Mesothelial cell of epicardium (in vitro differentiated cells): ENCODE data around the gene AHRR. TPM values are rescaled to one million over a fixed set of nuclear protein-coding genes. Genes with fewer than 3 reads are reported as not detected.

Experiments
- DNase-seq, 2 experiments: peaks; one replicate each; pipeline ENCODE4 v3.0.0; 2021; ENCODE audit warnings: low spot score in 2 of 2; ENCODE audit not compliant: unreplicated experiment in 2 of 2
- H3K27ac Mint-ChIP-seq: 2 replicates; pipeline ENCODE4 v1.8.0; 2021; ENCODE audit warnings: mixed read lengths
- H3K27me3 Mint-ChIP-seq: 2 replicates; pipeline ENCODE4 v1.8.0; 2021; ENCODE audit warnings: low read depth, mixed read lengths
- H3K36me3 Mint-ChIP-seq: 2 replicates; pipeline ENCODE4 v1.8.0; 2021; ENCODE audit warnings: mixed read lengths
- H3K4me1 Mint-ChIP-seq: 2 replicates; pipeline ENCODE4 v1.8.0; 2021; ENCODE audit warnings: mixed read lengths
- H3K4me3 Mint-ChIP-seq: 2 replicates; pipeline ENCODE4 v1.8.0; 2021; ENCODE audit warnings: mild to moderate bottlenecking, moderate library complexity, mixed read lengths
- H3K9me3 Mint-ChIP-seq: 2 replicates; pipeline ENCODE4 v1.8.0; 2021; ENCODE audit warnings: mixed read lengths
- CTCF ChIP-seq: fragments of 200-600 bp; sonication (generic); IDR thresholded peaks from one replicate; pipeline ENCODE4 v1.5.0; 2021; ENCODE audit warnings: antibody characterized with exemption; ENCODE audit not compliant: unreplicated experiment
- total RNA-seq: library from RNA; stranded (reverse); gene quantifications from 3 replicates; pipeline ENCODE4 v1.2.1, GENCODE V29; 2021

The AHRR gene
- total RNA-seq, 1 donor from 2014 or later = 12.7 TPM

DNA sequence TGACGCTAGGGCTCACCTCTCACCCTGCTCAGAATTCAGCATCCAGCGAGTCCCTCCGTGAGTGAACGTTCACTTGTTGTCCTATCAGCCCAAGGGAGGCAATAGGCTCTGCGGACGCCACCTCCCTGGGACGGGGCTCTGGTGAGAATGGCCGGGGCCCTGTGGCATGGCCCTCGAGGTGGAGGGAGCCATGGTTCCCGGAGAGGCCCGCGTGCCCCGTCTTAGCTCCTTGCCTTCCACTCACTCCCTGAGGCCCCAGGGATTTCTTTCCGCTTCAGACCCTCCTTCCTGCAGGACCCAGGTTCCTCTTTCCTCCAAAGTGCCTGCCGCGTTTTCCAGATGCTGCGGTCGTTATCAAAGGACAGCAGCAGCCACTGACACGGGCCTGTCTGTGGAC lies 142.9 kb downstream of the AHRR start:
- TF ChIP-seq CTCF = no peak
- no peak for DNase-seq
- Mint-ChIP-seq H3K4me3 (no peak overlapping the region), H3K27me3 (no peaks in the 10 kb centered on the region), H3K36me3 (peaks cover 34% of the 10 kb centered on the region), H3K27ac (no peak overlapping the region), H3K9me3 (no peaks in the 10 kb centered on the region), H3K4me1 (no peaks in the 10 kb centered on the region)

- Mint-ChIP-seq H3K27me3 (no peaks in the 10 kb centered on the region), H3K4me3 (no peak overlapping the region), H3K36me3 (peaks cover 30% of the 10 kb centered on the region), H3K27ac (no peak overlapping the region), H3K9me3 (no peaks in the 10 kb centered on the region), H3K4me1 (no peaks in the 10 kb centered on the region)
- TF ChIP-seq CTCF = no peak
- DNase-seq = no peak
Observed at GRCh38 chr5:464843-465590, 143.5 kb downstream of the AHRR start.

DNA sequence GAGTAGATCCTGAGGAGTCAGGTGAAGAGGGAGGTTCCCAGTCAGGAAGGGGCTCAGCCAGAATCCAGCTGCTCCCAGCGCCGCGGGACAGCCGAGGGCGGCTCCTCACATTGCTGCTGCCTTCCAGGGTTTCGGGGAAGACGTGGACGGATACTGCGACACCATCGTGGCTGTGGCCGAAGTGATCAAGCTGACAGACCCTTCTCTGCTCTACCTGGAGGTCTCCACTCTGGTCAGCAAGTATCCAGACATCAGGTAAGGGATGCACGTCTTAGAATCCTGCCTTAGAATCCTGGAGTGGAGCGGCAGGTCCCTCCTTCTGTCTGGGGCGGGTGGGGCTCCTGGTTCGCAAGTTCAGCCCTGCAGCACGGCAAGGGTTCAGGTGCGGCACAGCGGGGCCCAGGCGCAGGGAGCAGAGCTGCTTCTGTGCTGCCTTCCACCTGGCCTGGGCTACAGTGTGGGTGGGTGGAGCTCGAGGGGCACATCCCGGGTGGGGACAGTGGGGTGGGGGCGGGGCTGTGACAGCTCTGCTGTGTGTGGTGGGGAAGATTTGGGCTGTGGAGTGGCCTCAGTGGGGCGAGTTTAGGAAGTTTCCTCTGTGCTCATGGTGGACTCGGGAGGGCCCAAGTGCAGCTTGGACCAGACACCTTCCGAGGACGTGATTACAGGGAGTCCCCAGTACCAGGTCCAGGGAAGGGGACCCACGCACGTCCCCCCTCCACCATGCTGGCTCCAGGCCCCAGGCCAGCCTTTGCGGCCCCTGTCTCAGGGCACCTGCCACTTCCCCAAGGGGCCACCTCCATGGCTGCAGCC lies 144.3 kb downstream of the AHRR start:
- no peak for TF ChIP-seq CTCF
- no peak overlapping the region for H3K4me3 Mint-ChIP-seq
- H3K27ac Mint-ChIP-seq = no peak overlapping the region
- no peak for DNase-seq
- H3K27me3 Mint-ChIP-seq = no peaks in the 10 kb centered on the region
- no peaks in the 10 kb centered on the region for H3K4me1 Mint-ChIP-seq
- peaks cover 26% of the 10 kb centered on the region for H3K36me3 Mint-ChIP-seq
- H3K9me3 Mint-ChIP-seq = no peaks in the 10 kb centered on the region

DNA sequence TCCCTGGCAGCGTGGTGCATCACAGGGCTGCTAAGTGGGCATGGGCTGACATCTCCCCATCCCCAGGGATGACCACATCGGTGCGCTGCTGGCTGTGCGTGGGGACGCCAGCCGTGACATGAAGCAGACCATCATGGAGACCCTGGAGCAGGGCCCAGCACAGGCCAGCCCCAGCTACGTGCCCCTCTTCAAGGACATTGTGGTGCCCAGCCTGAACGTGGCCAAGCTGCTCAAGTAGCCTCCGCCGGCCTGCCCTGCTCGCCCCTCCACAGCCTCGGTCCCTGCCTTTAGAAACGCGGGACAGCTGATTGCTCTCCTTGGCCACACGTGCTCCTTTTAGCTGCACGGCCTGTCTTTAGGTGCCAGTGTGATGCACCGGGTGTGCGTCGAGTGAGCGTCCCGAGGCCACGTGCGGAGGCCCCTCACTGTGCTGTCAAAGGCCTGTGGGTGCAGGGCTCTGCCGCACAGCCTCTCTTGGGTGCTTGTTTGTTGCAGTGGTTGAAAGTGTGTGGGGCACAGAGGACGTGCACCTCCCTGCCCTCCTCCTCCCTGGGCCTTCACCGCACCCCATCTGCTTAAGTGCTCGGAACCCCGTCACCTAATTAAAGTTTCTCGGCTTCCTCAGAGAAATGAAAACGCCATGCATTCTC lies 145.3 kb downstream of the AHRR start:
- Mint-ChIP-seq H3K4me1 (peaks cover 8% of the 10 kb centered on the region), H3K4me3 (no peak overlapping the region), H3K27me3 (no peaks in the 10 kb centered on the region), H3K36me3 (peaks cover 23% of the 10 kb centered on the region), H3K9me3 (no peaks in the 10 kb centered on the region), H3K27ac (no peak overlapping the region)
- no peak for TF ChIP-seq CTCF
- DNase-seq = no peak

GRCh38 chr5:468401-468800 lies 146.9 kb downstream of the AHRR start:
- Mint-ChIP-seq H3K4me1 (peaks cover 12% of the 10 kb centered on the region), H3K27ac (no peak overlapping the region), H3K9me3 (no peaks in the 10 kb centered on the region), H3K4me3 (no peak overlapping the region), H3K27me3 (no peaks in the 10 kb centered on the region), H3K36me3 (peaks cover 10% of the 10 kb centered on the region)
- DNase-seq = no peak
- no peak for TF ChIP-seq CTCF
